H1 (cell line): Measurements from ENCODE around the gene ARHGEF26. TPM values are rescaled to one million over a fixed set of nuclear protein-coding genes. Genes with fewer than 3 reads are reported as not detected.

ENCODE experiments used
- CTCF ChIA-PET: fragments of 300-600 bp; sonication (Branson Sonifier 250); formaldehyde crosslinking; loops from one replicate; lab custom pipeline; 2021; ENCODE audit not compliant: partially characterized antibody; lab: Charles Lee
- POLR2A ChIA-PET: fragments of 300-600 bp; sonication (Branson Sonifier 250); formaldehyde crosslinking; loops from one replicate; lab custom pipeline; 2021; ENCODE audit warnings: inconsistent platforms; ENCODE audit not compliant: partially characterized antibody; lab: Charles Lee
- DNase-seq, 2 experiments: peaks; one replicate each; pipeline versions ENCODE4 v3.0.0 to v3.0.0-alpha.2; 2010 to 2022; ENCODE audit warnings: low spot score in 2 of 2, low read depth in 1 of 2, mixed read lengths in 1 of 2
- FAIRE-seq: peaks from 2 replicates; lab custom pipeline; 2011; peaks lifted over from hg19 to GRCh38; lab: Jason Lieb, UNC
- H2AFZ ChIP-seq: 2 replicates; pipeline ENCODE4 v1.8.1; 2012; ENCODE audit warnings: low read length, inconsistent platforms
- H2AK5ac ChIP-seq: 2 replicates; pipeline ENCODE4 v1.6.1; 2013; ENCODE audit warnings: low read depth, low read length
- H2BK120ac ChIP-seq: replicated peaks from 2 replicates; pipeline ENCODE3; 2013; ENCODE audit warnings: low read depth, low read length, inconsistent platforms
- H2BK12ac ChIP-seq: 2 replicates; pipeline ENCODE4 v1.6.1; 2013; ENCODE audit warnings: low read depth, low read length
- H2BK15ac ChIP-seq: 2 replicates; pipeline ENCODE4 v1.6.1; 2013; ENCODE audit warnings: low read length
- H2BK20ac ChIP-seq: 2 replicates; pipeline ENCODE4 v1.6.1; 2013; ENCODE audit warnings: low read length
- H2BK5ac ChIP-seq: 2 replicates; pipeline ENCODE4 v1.6.1; 2013; ENCODE audit warnings: low read depth, low read length
- H3K14ac ChIP-seq: 2 replicates; pipeline ENCODE4 v1.6.1; 2013; ENCODE audit warnings: inconsistent platforms; ENCODE audit not compliant: insufficient read length
- H3K18ac ChIP-seq: 2 replicates; pipeline ENCODE4 v1.6.1; 2013; ENCODE audit warnings: low read length; ENCODE audit errors: extremely low read depth
- H3K23ac ChIP-seq: 2 replicates; pipeline ENCODE4 v1.6.1; 2013; ENCODE audit warnings: inconsistent platforms; ENCODE audit not compliant: insufficient read length
- H3K23me2 ChIP-seq: 2 replicates; pipeline ENCODE4 v1.6.1; 2013; ENCODE audit warnings: low read depth, low read length
- H3K27ac ChIP-seq: 2 replicates; pipeline ENCODE4 v1.6.1; 2011; ENCODE audit warnings: low read depth, low read length, inconsistent platforms
- H3K27me3 ChIP-seq, 4 experiments: replicated peaks in 1 of 4; 1 replicate in 1 of 4; 2 replicates in 3 of 4; pipeline versions ENCODE4 v1.6.1 to v1.8.1; 2011 to 2013; ENCODE audit warnings: low read length in 3 of 4, mild to moderate bottlenecking in 3 of 4, inconsistent platforms in 2 of 4, mixed read lengths in 2 of 4, moderate library complexity in 1 of 4; ENCODE audit not compliant: control insufficient read depth in 3 of 4, insufficient read depth in 3 of 4; ENCODE audit errors: extremely low read depth in 1 of 4
- H3K36me3 ChIP-seq, 4 experiments: 2 replicates each; pipeline versions ENCODE4 v1.6.1 to v1.8.1; 2011 to 2013; ENCODE audit warnings: mild to moderate bottlenecking in 4 of 4, low read length in 3 of 4, moderate library complexity in 2 of 4, control low read depth in 1 of 4, inconsistent platforms in 1 of 4; ENCODE audit not compliant: insufficient read depth in 4 of 4, control insufficient read depth in 2 of 4
- H3K4ac ChIP-seq: replicated peaks from 2 replicates; pipeline ENCODE3; 2013; ENCODE audit warnings: low read length, low read depth, mixed read lengths, inconsistent platforms; ENCODE audit not compliant: insufficient read length
- H3K4me1 ChIP-seq, 4 experiments: replicated peaks in 1 of 4; 1 replicate in 1 of 4; 2 replicates in 3 of 4; pipeline versions ENCODE4 v1.6.1 to v1.8.1; 2011 to 2013; ENCODE audit warnings: low read length in 3 of 4, inconsistent platforms in 2 of 4, mixed read lengths in 1 of 4; ENCODE audit not compliant: insufficient read depth in 4 of 4, control insufficient read depth in 3 of 4
- H3K4me2 ChIP-seq, 2 experiments: 2 replicates each; pipeline versions ENCODE4 v1.6.1 to v1.8.1; 2011 to 2013; ENCODE audit warnings: low read depth in 2 of 2, low read length in 2 of 2, control low read depth in 1 of 2, inconsistent platforms in 1 of 2, mild to moderate bottlenecking in 1 of 2; ENCODE audit not compliant: insufficient read depth in 1 of 2
- H3K4me3 ChIP-seq, 4 experiments: fragments of 200-600, 300-600 bp in 1 of 4; sonication (generic), shearing (Covaris generic), sonication (Bioruptor Twin) in 1 of 4; 2 replicates each; pipeline versions ENCODE4 v1.5.1 to v1.8.1; 2011 to 2016; ENCODE audit warnings: low read length in 4 of 4, low read depth in 3 of 4, control low read depth in 2 of 4, inconsistent platforms in 2 of 4, mild to moderate bottlenecking in 2 of 4, mixed read lengths in 1 of 4, moderate library complexity in 1 of 4; ENCODE audit not compliant: insufficient read depth in 2 of 4; ENCODE audit errors: extremely low read depth in 1 of 4
- H3K56ac ChIP-seq: replicated peaks from 2 replicates; pipeline ENCODE3; 2013; ENCODE audit warnings: low read depth, mild to moderate bottlenecking, mixed read lengths, low read length, inconsistent platforms; ENCODE audit not compliant: insufficient read length
- H3K79me1 ChIP-seq: 2 replicates; pipeline ENCODE4 v1.6.1; 2013; ENCODE audit warnings: low read depth, low read length, control low read depth
- H3K79me2 ChIP-seq, 2 experiments: 2 replicates each; pipeline versions ENCODE4 v1.6.1 to v1.8.1; 2012 to 2013; ENCODE audit warnings: low read length in 2 of 2, mild to moderate bottlenecking in 2 of 2, inconsistent platforms in 1 of 2; ENCODE audit not compliant: insufficient read depth in 2 of 2, control insufficient read depth in 1 of 2
- H3K9ac ChIP-seq, 4 experiments: replicated peaks in 1 of 4; 1 replicate in 1 of 4; 2 replicates in 3 of 4; pipeline versions ENCODE4 v1.6.1 to v1.8.1; 2011 to 2013; ENCODE audit warnings: low read depth in 3 of 4, low read length in 3 of 4, control low read depth in 2 of 4, mild to moderate bottlenecking in 2 of 4, moderate library complexity in 2 of 4, inconsistent platforms in 1 of 4; ENCODE audit errors: extremely low read depth in 1 of 4
- H3K9me3 ChIP-seq, 2 experiments: 2 replicates each; pipeline versions ENCODE4 v1.6.1 to v1.8.1; 2012 to 2013; ENCODE audit warnings: mild to moderate bottlenecking in 2 of 2, moderate library complexity in 2 of 2, control low read depth in 1 of 2, inconsistent platforms in 1 of 2, low read depth in 1 of 2, low read length in 1 of 2, mixed read lengths in 1 of 2; ENCODE audit not compliant: insufficient read depth in 2 of 2
- H4K20me1 ChIP-seq, 2 experiments: replicated peaks in 1 of 2; 2 replicates each; pipeline versions ENCODE3 to v1.8.1; 2011 to 2013; ENCODE audit warnings: inconsistent platforms in 2 of 2, low read length in 2 of 2, mild to moderate bottlenecking in 1 of 2; ENCODE audit not compliant: insufficient read depth in 2 of 2, control insufficient read depth in 1 of 2
- H4K5ac ChIP-seq: 2 replicates; pipeline ENCODE4 v1.6.1; 2013; ENCODE audit warnings: low read length, low read depth, mixed read lengths, inconsistent platforms; ENCODE audit not compliant: insufficient read length
- H4K8ac ChIP-seq: 2 replicates; pipeline ENCODE4 v1.8.0; 2013; ENCODE audit warnings: mild to moderate bottlenecking, moderate library complexity, low read length, inconsistent platforms; ENCODE audit not compliant: insufficient read depth; ENCODE audit errors: extremely low read depth
- H4K91ac ChIP-seq: replicated peaks from 2 replicates; pipeline ENCODE3; 2013; ENCODE audit warnings: low read length, mixed read lengths, inconsistent platforms; ENCODE audit not compliant: insufficient read length
- ATF2 ChIP-seq: IDR thresholded peaks from 2 replicates; pipeline ENCODE4 v1.6.1; 2012; ENCODE audit warnings: low read length, inconsistent platforms
- CTBP2 ChIP-seq: IDR thresholded peaks from 2 replicates; pipeline ENCODE4 v1.7.0; 2011; ENCODE audit warnings: borderline replicate concordance, mild to moderate bottlenecking, moderate library complexity, mixed read lengths, low read length; ENCODE audit not compliant: insufficient read depth, insufficient read length
- EGR1 ChIP-seq: IDR thresholded peaks from 2 replicates; pipeline ENCODE4 v1.6.1; 2011; ENCODE audit warnings: low read depth, low read length, borderline replicate concordance
- HDAC6 ChIP-seq: IDR thresholded peaks from one replicate; pipeline ENCODE4 v1.7.1; 2012; ENCODE audit warnings: low read depth, mild to moderate bottlenecking, inconsistent platforms, low read length, moderate library complexity
- JUN ChIP-seq: IDR thresholded peaks from 2 replicates; pipeline ENCODE4 v1.6.1; 2011; ENCODE audit warnings: low read depth, mild to moderate bottlenecking, improper control_type of control experiment, low read length
- JUND ChIP-seq: IDR thresholded peaks from 2 replicates; pipeline ENCODE4 v1.6.1; 2011; ENCODE audit warnings: mild to moderate bottlenecking, improper control_type of control experiment, low read length
- KDM1A ChIP-seq: fragments of 200-600, 300-600 bp; sonication (generic); IDR thresholded peaks from 2 replicates; pipeline ENCODE4 v1.7.1; 2016; ENCODE audit warnings: mild to moderate bottlenecking, low read length, borderline replicate concordance
- KDM5A ChIP-seq: fragments of 200-600 bp; IDR thresholded peaks from 2 replicates; pipeline ENCODE4 v1.7.1; 2012; ENCODE audit warnings: mild to moderate bottlenecking, low read length, inconsistent platforms, mixed read lengths
- PHF8 ChIP-seq: fragments of 200-600 bp; sonication (generic); conservative IDR thresholded peaks from 2 replicates; pipeline ENCODE4 v1.7.1; 2012; ENCODE audit warnings: low read depth, mild to moderate bottlenecking, inconsistent platforms, low read length, moderate library complexity
- RFX5 ChIP-seq: IDR thresholded peaks from 2 replicates; pipeline ENCODE4 v1.6.1; 2011; ENCODE audit warnings: low read depth, low read length, improper control_type of control experiment, borderline replicate concordance
- RNF2 ChIP-seq: fragments of 200-900, 300-1000 bp; sonication (generic); IDR thresholded peaks from 2 replicates; pipeline ENCODE4 v1.7.1; 2016; ENCODE audit warnings: borderline replicate concordance, low read depth, mild to moderate bottlenecking, antibody characterized with exemption, low read length; ENCODE audit not compliant: poor library complexity, severe bottlenecking; ENCODE audit errors: missing control alignments
- RXRA ChIP-seq: IDR thresholded peaks from 2 replicates; pipeline ENCODE4 v1.6.1; 2011; ENCODE audit warnings: low read depth, mild to moderate bottlenecking, low read length, moderate library complexity; ENCODE audit not compliant: insufficient read depth
- SIRT6 ChIP-seq: IDR thresholded peaks from one replicate; pipeline ENCODE4 v1.7.1; 2012; ENCODE audit warnings: low read length, inconsistent platforms
- SIX5 ChIP-seq: IDR thresholded peaks from 2 replicates; pipeline ENCODE4 v1.6.1; 2011; ENCODE audit warnings: mild to moderate bottlenecking, low read depth, low read length
- polyA plus RNA-seq, 7 experiments: library from polyadenylated mRNA; depleted of rRNA in 3 of 7; stranded (reverse) in 5 of 7; unstranded in 2 of 7; fragments of >200 nt in 5 of 7; fragments of 200-250 nt in 2 of 7; gene quantifications; 1 replicate in 5 of 7; 2 replicates in 1 of 7; 4 replicates in 1 of 7; pipeline versions ENCODE4 v1.2.1 to v1.2.3, GENCODE V29; 2011 to 2013; ENCODE audit warnings: missing spikeins in 2 of 7, mixed read lengths in 2 of 7
- total RNA-seq: library from RNA; stranded (reverse); fragmentation: NEBNext Ultra II Directional; extraction: Animal tissue kit (Norgen Biotek cat#: 25700); gene quantifications from 2 replicates; pipeline ENCODE4 v1.2.1, GENCODE V29; 2021

Gene ARHGEF26
- total and polyA plus RNA-seq, 2 of the 8 experiments (the other 6 are each of a cell fraction or from before 2014, with no cell fraction given): 3.1 to 15.6 TPM

- no peak overlapping the region for H2BK12ac ChIP-seq
- H2BK5ac ChIP-seq: no peak overlapping the region
- H3K27me3 ChIP-seq: no peaks in the 10 kb centered on the region
- no peaks in the 10 kb centered on the region for H3K79me1 ChIP-seq
- H3K18ac ChIP-seq: no peak overlapping the region
- H3K56ac ChIP-seq: no peak overlapping the region
- H3K4me1 ChIP-seq: peaks cover 0 to under 1% (median under 1%) of the 10 kb centered on the region in 4 experiments; a peak in 2 of 7 replicates
- no peak overlapping the region for H3K9ac ChIP-seq
- no peak overlapping the region for H2BK20ac ChIP-seq
- H4K91ac ChIP-seq: no peak overlapping the region
- FAIRE-seq (no peak), DNase-seq (no peak)
- ChIA-PET CTCF (no interaction called here), POLR2A (no interaction called here)
- H2BK15ac ChIP-seq: no peak overlapping the region
- H4K5ac ChIP-seq: no peak overlapping the region
- H4K8ac ChIP-seq: no peak overlapping the region
- no peak overlapping the region for H3K14ac ChIP-seq
- H3K4ac ChIP-seq: no peak overlapping the region
- H3K79me2 ChIP-seq: no peaks in the 10 kb centered on the region
- no peak overlapping the region for H2AFZ ChIP-seq
- no peak overlapping the region for H2BK120ac ChIP-seq
- H3K4me3 ChIP-seq: no peak overlapping the region
- H3K9me3 ChIP-seq: no peaks in the 10 kb centered on the region
- H3K23me2 ChIP-seq: no peaks in the 10 kb centered on the region
- no peak overlapping the region for H3K27ac ChIP-seq
- H4K20me1 ChIP-seq: no peaks in the 10 kb centered on the region
- H3K23ac ChIP-seq: no peak overlapping the region
- peaks cover 0 to 6% (median 3%) of the 10 kb centered on the region in 4 experiments; a peak in 1 of 8 replicates for H3K36me3 ChIP-seq
- no peak overlapping the region for H3K4me2 ChIP-seq
- no peak overlapping the region for H2AK5ac ChIP-seq
- TF ChIP-seq JUN (no peak), SIRT6 (no peak), KDM5A (no peak), EGR1 (no peak), CTBP2 (no peak), PHF8 (no peak), HDAC6 (no peak), JUND (no peak), RFX5 (no peak), ATF2 (no peak), SIX5 (no peak), RNF2 (no peak), KDM1A (no peak), RXRA (no peak)
Observed at GRCh38 chr3:154223519-154223918, 102.3 kb downstream of the ARHGEF26 start.
